K562 (cell line): Measurements from ENCODE around the gene IP6K2. TPM values are rescaled to one million over a fixed set of nuclear protein-coding genes. Genes with fewer than 3 reads are reported as not detected.

Experiments
- ATAC-seq: fragments of 200-7000 bp; cut with Tn5 transposase; 3 replicates; pipeline ENCODE4 v1.9.1; 2020; ENCODE audit warnings: moderate library complexity
- BruUV-seq: library from RNA; stranded (reverse); fragments of 400-500 nt; replicated peaks from 2 replicates; lab custom pipeline; 2021; lab: Mats Ljungman, UMichigan
- CTCF ChIA-PET: fragments of 300-600 bp; formaldehyde crosslinking; extraction: SDS; loops from one replicate; lab custom pipeline; 2021; ENCODE audit warnings: low intra/inter-chr PET ratio; lab: Yijun Ruan, JAX
- POLR2A ChIA-PET: fragments of 300-600, 350-650 bp; sonication (Branson Sonifier 250); formaldehyde crosslinking; extraction: SDS; loops from one replicate; lab custom pipeline; 2021; ENCODE audit warnings: antibody characterized with exemption, inconsistent platforms; lab: Yijun Ruan, JAX
- DNase-seq, 4 experiments: peaks; one replicate each; pipeline versions ENCODE4 v3.0.0 to v3.0.0-alpha.2; 2011 to 2018; ENCODE audit warnings: low spot score in 3 of 4, mixed read lengths in 3 of 4; ENCODE audit errors: extremely low read depth in 1 of 4
- FAIRE-seq: peaks from 2 replicates; lab custom pipeline; 2011; peaks lifted over from hg19 to GRCh38; lab: Jason Lieb, UNC
- H2AFZ ChIP-seq: 2 replicates; pipeline ENCODE4 v1.6.0; 2011; ENCODE audit warnings: low read depth, low read length, control low read depth, inconsistent platforms
- H3K27ac ChIP-seq: fragments of 200-600 bp; 3 replicates; pipeline ENCODE4 v1.8.0; 2011; ENCODE audit warnings: low read depth, mild to moderate bottlenecking, control low read depth, inconsistent platforms, low read length, moderate library complexity, mixed read lengths; ENCODE audit errors: extremely low read depth
- H3K27me3 ChIP-seq, 2 experiments: fragments of 300-600 bp in 1 of 2; 2 replicates in 1 of 2; 3 replicates in 1 of 2; pipeline versions ENCODE4 v1.6.0 to v1.8.0; 2011; ENCODE audit warnings: inconsistent platforms in 2 of 2, low read length in 2 of 2, mild to moderate bottlenecking in 1 of 2, mixed read lengths in 1 of 2, moderate library complexity in 1 of 2; ENCODE audit not compliant: control insufficient read depth in 2 of 2, insufficient read depth in 2 of 2
- H3K36me3 ChIP-seq: fragments of 300-600 bp; 3 replicates; pipeline ENCODE4 v1.8.0; 2011; ENCODE audit warnings: mild to moderate bottlenecking, low read length, inconsistent platforms; ENCODE audit not compliant: control insufficient read depth, insufficient read depth
- H3K4me1 ChIP-seq, 2 experiments: fragments of 200-600 bp in 1 of 2; replicated peaks in 1 of 2; 2 replicates in 1 of 2; 3 replicates in 1 of 2; pipeline versions ENCODE4 v1.5.1 to v1.8.0; 2011; ENCODE audit warnings: inconsistent platforms in 2 of 2, low read length in 2 of 2, mild to moderate bottlenecking in 1 of 2, mixed read lengths in 1 of 2, moderate library complexity in 1 of 2; ENCODE audit not compliant: control insufficient read depth in 2 of 2, insufficient read depth in 2 of 2
- H3K4me2 ChIP-seq: 2 replicates; pipeline ENCODE4 v1.6.1; 2011; ENCODE audit warnings: low read length, control low read depth, inconsistent platforms, mixed read lengths; ENCODE audit not compliant: insufficient read depth
- H3K4me3 ChIP-seq: fragments of 200-600 bp; sonication (generic), shearing (Covaris generic); 2 replicates; pipeline ENCODE4 v1.5.1; 2016; ENCODE audit warnings: control low read depth, inconsistent platforms
- H3K79me2 ChIP-seq: fragments of 200-600 bp; 3 replicates; pipeline ENCODE4 v1.8.0; 2011; ENCODE audit warnings: low read length, inconsistent platforms; ENCODE audit not compliant: control insufficient read depth, insufficient read depth
- H3K9ac ChIP-seq, 2 experiments: 2 replicates each; pipeline versions ENCODE4 v1.6.0 to v1.6.1; 2011; ENCODE audit warnings: low read depth in 2 of 2, low read length in 2 of 2, control low read depth in 1 of 2, inconsistent platforms in 1 of 2, mild to moderate bottlenecking in 1 of 2, mixed read lengths in 1 of 2; ENCODE audit not compliant: insufficient read depth in 1 of 2
- H3K9me1 ChIP-seq: one replicate; pipeline ENCODE4 v1.6.0; 2011; ENCODE audit warnings: inconsistent platforms, mild to moderate bottlenecking, low read length, moderate library complexity; ENCODE audit not compliant: control insufficient read depth, insufficient read depth
- H3K9me3 ChIP-seq: replicated peaks from 2 replicates; pipeline ENCODE4 v1.5.1; 2011; ENCODE audit warnings: low read depth, low read length, inconsistent platforms; ENCODE audit not compliant: control insufficient read depth, insufficient read depth
- H4K20me1 ChIP-seq: replicated peaks from 2 replicates; pipeline ENCODE4 v1.6.1; 2011; ENCODE audit warnings: low read length, inconsistent platforms, mixed read lengths; ENCODE audit not compliant: control insufficient read depth, insufficient read depth
- CCAR2 ChIP-seq: fragments of 200-400 bp; formaldehyde crosslinking; IDR thresholded peaks from 2 replicates; pipeline ENCODE4 v1.6.1; 2017; ENCODE audit warnings: mild to moderate bottlenecking, low read depth, low read length
- CEBPZ ChIP-seq: fragments of 150-350 bp; IDR thresholded peaks from 2 replicates; pipeline ENCODE4 v1.6.1; 2014; ENCODE audit warnings: low read depth, mild to moderate bottlenecking, low read length, borderline replicate concordance
- FOXK2 ChIP-seq, 2 experiments: fragments of 450-650 bp; IDR thresholded peaks in 1 of 2; conservative IDR thresholded peaks in 1 of 2; 2 replicates each; pipeline ENCODE4 v1.6.1; 2016; ENCODE audit warnings: low read depth in 2 of 2, mild to moderate bottlenecking in 1 of 2
- TFAM ChIP-seq: fragments of 250-450 bp; sonication (Bioruptor Pico); conservative IDR thresholded peaks from 2 replicates; pipeline ENCODE4 v1.5.0; 2021; ENCODE audit warnings: mild to moderate bottlenecking, moderate library complexity
- WGBS: fragments of 100-300 bp; shearing (Covaris generic); methylation state at CpG from one replicate; pipeline ENCODE4 v1.1.6; 2016; ENCODE audit warnings: low coverage, mixed read lengths; ENCODE audit not compliant: insufficient coverage; ENCODE audit errors: missing lambda C conversion rate; 5-methylcytosine and 5-hydroxymethylcytosine counted together
- in situ Hi-C: fragments of 300-500 bp; cut with MboI; formaldehyde crosslinking; loops from 4 replicates; pipeline ENCODE4 v1.15.0; 2018; ENCODE audit warnings: inconsistent platforms, mixed read lengths
- intact Hi-C: fragments of 100-400 bp; cut with micrococcal nuclease; formaldehyde crosslinking; loops from 2 replicates; pipeline ENCODE4 v1.14.2; 2022
- polyA plus RNA-seq, 8 experiments: library from polyadenylated mRNA; depleted of rRNA in 4 of 8; stranded (reverse) in 5 of 8; unstranded in 3 of 8; fragments of >200 nt; fragmentation: Nextera tagmentation in 2 of 8; fragmentation: Illumina TruSeq in 1 of 8; extraction: Ambion mirVana in 2 of 8; extraction: Trizol in 1 of 8; gene quantifications; 2 replicates each; pipeline versions ENCODE4 v1.2.1 to v1.2.3, GENCODE V29; 2011 to 2014; ENCODE audit warnings: inconsistent platforms in 1 of 8, missing spikeins in 1 of 8
- total RNA-seq, 7 experiments: library from RNA; depleted of rRNA in 6 of 7; stranded (reverse); fragments of >200 nt in 6 of 7; fragmentation: Illumina TruSeq in 2 of 7; extraction: Trizol in 2 of 7; gene quantifications; 2 replicates each; pipeline versions ENCODE4 v1.2.1 to v1.2.3, GENCODE V29; 2011 to 2021; ENCODE audit warnings: low replicate concordance in 1 of 7

The IP6K2 gene
- total and polyA plus RNA-seq, 9 of the 15 experiments (the other 6 are each of a cell fraction or from before 2014, with no cell fraction given): 19.6 to 78.1 (median 48.0) TPM

- TF ChIP-seq CEBPZ: no peak
Observed at GRCh38 chr3:48739955-48740823, 23.2 kb upstream of the IP6K2 start (continued).

GRCh38 chr3:48739617-48739954 is 22.6 kb upstream of the IP6K2 start:
- H3K27me3 ChIP-seq: no peaks in the 10 kb centered on the region
- 42% methylated on average over 4 of the region's 6 CpGs for WGBS
- CTCF ChIA-PET: no interaction called here
- no peak overlapping the region for H3K4me3 ChIP-seq
- DNase-seq (no peak), ATAC-seq (no peak; the same call in 2 of the 3 replicates), FAIRE-seq (no peak)
- H3K9me1 ChIP-seq: no peaks in the 10 kb centered on the region
- POLR2A ChIA-PET: interaction anchor here (0.6 to 1.6 kb wide), 11 partner anchors 15 to 509 kb away, joined by 3 to 5 read pairs (median 3); partner anchors contain the start of genes IP6K2 and PFKFB4
- no peak overlapping the region for H3K4me2 ChIP-seq
- TF ChIP-seq FOXK2 (conservative IDR thresholded peaks at IDR 0.05 in 1 of 2, IDR thresholded peaks at IDR 0.05 in 1 of 2; ENCODE audit: low read depth in 2 of 2): no peak
- no peak for TF ChIP-seq CCAR2
- no peak for TF ChIP-seq TFAM
- peak overlapping the region in 1 of 2 experiments; percentile 84; a peak in 2 of 4 replicates for H3K9ac ChIP-seq
- peaks cover 7 to 17% of the 10 kb centered on the region in 2 experiments; a peak in 4 of 5 replicates for H3K4me1 ChIP-seq
- no TSS peak for BruUV-seq
- peak overlapping the region; percentile 98 for H2AFZ ChIP-seq
- H3K27ac ChIP-seq: no peak overlapping the region
- no peaks in the 10 kb centered on the region for H4K20me1 ChIP-seq
- no peaks in the 10 kb centered on the region for H3K36me3 ChIP-seq
- H3K79me2 ChIP-seq: no peaks in the 10 kb centered on the region
- in situ Hi-C loops: no loop called here
- intact Hi-C loops: no loop called here
- H3K9me3 ChIP-seq: no peaks in the 10 kb centered on the region
